Ishikawa (cell line): Measurements from ENCODE around the gene RNF217.

ENCODE experiments used
- CEBPB ChIP-seq: IDR thresholded peaks from 2 replicates; pipeline ENCODE4 v1.6.1; 2012
- CREB1 ChIP-seq: IDR thresholded peaks from 2 replicates; pipeline ENCODE4 v1.6.1; 2012; ENCODE audit warnings: low read depth
- EP300 ChIP-seq: IDR thresholded peaks from 2 replicates; pipeline ENCODE4 v1.6.1; 2012; ENCODE audit warnings: borderline replicate concordance
- FOXM1 ChIP-seq: IDR thresholded peaks from 2 replicates; pipeline ENCODE4 v1.6.1; 2012; ENCODE audit warnings: low read depth, borderline replicate concordance
- NFIC ChIP-seq: IDR thresholded peaks from 2 replicates; pipeline ENCODE4 v1.6.1; 2012
- RAD21 ChIP-seq: IDR thresholded peaks from 2 replicates; pipeline ENCODE4 v1.6.1; 2012; ENCODE audit warnings: low read depth
- TAF1 ChIP-seq: IDR thresholded peaks from 2 replicates; pipeline ENCODE4 v1.6.1; 2012; ENCODE audit warnings: low read depth, mild to moderate bottlenecking
- TCF12 ChIP-seq: IDR thresholded peaks from 2 replicates; pipeline ENCODE4 v1.6.1; 2012; ENCODE audit warnings: low read depth
- TEAD4 ChIP-seq: IDR thresholded peaks from 2 replicates; pipeline ENCODE4 v1.6.1; 2012
- YY1 ChIP-seq: IDR thresholded peaks from 2 replicates; pipeline ENCODE4 v1.6.1; 2012; ENCODE audit warnings: low read depth
- TF ChIP-seq, protein P1 (sequence below): IDR thresholded peaks from 2 replicates; pipeline ENCODE4 v1.6.1; 2012
- TF ChIP-seq, protein P2 (sequence below): IDR thresholded peaks from 2 replicates; pipeline ENCODE4 v1.6.1; 2012
- TF ChIP-seq, protein P3 (sequence below): IDR thresholded peaks from 2 replicates; pipeline ENCODE4 v1.6.1; 2012; ENCODE audit warnings: low read depth, mild to moderate bottlenecking

DNA sequence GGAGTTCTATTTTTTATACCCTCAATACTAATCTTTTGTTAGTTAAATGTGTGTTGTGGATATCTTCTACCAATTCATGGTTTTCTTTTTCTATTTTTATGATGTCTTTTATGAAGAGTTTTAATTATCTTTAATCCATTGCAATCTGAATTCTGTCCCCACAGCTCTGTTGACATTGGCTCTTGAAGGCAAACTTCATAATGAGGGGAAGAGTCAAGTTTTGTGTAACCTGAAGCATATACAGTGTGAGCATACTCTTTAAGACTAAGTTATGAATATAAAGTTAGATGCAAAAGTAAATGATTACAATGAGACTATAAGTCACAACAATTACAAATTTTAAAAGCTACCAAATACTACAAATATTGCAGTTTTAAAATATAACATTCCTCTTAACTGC is 34.2 kb downstream of the RNF217 start:
- TF ChIP-seq YY1 (no peak), NFIC (no peak), RAD21 (no peak), TAF1 (no peak), EP300 (no peak), CEBPB (no peak), TEAD4 (no peak), TCF12 (no peak), FOXM1 (no peak), CREB1 (no peak)
- TF ChIP-seq, protein P1, sequence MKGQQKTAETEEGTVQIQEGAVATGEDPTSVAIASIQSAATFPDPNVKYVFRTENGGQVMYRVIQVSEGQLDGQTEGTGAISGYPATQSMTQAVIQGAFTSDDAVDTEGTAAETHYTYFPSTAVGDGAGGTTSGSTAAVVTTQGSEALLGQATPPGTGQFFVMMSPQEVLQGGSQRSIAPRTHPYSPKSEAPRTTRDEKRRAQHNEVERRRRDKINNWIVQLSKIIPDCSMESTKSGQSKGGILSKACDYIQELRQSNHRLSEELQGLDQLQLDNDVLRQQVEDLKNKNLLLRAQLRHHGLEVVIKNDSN = no peak
- TF ChIP-seq, protein P2, sequence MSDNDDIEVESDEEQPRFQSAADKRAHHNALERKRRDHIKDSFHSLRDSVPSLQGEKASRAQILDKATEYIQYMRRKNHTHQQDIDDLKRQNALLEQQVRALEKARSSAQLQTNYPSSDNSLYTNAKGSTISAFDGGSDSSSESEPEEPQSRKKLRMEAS = no peak
- TF ChIP-seq, protein P3, sequence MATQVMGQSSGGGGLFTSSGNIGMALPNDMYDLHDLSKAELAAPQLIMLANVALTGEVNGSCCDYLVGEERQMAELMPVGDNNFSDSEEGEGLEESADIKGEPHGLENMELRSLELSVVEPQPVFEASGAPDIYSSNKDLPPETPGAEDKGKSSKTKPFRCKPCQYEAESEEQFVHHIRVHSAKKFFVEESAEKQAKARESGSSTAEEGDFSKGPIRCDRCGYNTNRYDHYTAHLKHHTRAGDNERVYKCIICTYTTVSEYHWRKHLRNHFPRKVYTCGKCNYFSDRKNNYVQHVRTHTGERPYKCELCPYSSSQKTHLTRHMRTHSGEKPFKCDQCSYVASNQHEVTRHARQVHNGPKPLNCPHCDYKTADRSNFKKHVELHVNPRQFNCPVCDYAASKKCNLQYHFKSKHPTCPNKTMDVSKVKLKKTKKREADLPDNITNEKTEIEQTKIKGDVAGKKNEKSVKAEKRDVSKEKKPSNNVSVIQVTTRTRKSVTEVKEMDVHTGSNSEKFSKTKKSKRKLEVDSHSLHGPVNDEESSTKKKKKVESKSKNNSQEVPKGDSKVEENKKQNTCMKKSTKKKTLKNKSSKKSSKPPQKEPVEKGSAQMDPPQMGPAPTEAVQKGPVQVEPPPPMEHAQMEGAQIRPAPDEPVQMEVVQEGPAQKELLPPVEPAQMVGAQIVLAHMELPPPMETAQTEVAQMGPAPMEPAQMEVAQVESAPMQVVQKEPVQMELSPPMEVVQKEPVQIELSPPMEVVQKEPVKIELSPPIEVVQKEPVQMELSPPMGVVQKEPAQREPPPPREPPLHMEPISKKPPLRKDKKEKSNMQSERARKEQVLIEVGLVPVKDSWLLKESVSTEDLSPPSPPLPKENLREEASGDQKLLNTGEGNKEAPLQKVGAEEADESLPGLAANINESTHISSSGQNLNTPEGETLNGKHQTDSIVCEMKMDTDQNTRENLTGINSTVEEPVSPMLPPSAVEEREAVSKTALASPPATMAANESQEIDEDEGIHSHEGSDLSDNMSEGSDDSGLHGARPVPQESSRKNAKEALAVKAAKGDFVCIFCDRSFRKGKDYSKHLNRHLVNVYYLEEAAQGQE = no peak
